ENCODE measurements around the gene FAM180A. TPM values are rescaled to one million over a fixed set of nuclear protein-coding genes. Genes with fewer than 3 reads are reported as not detected.

The FAM180A gene
- total RNA-seq, 4 donors from 2014 or later, result 2.3 to 5.8 (median 4.9) TPM

DNA sequence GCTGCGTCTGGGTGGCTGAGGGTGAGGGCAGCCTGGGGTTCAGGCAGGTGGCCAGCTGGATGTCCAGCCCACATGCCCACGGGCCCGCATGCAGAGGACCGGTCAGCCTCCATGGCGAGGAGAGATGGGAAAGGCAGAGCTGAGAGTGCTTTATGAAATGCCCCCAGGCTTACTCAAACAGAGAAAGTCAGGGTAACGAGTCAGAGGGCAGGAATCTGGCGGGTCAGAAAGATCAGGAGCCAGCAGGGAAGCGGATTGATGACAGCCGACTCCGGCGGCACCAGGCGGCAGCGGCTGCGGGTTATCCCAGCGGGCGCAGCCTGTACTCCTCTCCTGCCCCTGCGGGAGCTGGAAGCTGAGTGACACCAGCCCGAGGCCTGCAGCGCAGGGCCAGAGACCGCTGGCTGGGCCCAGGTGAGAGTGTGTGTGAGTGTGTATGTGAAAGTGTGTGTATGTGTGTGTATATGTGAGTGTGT, 34.0 kb downstream of the FAM180A start:
- H3K4me1 ChIP-seq, result peaks cover 13% of the 10 kb centered on the region
- no peaks in the 10 kb centered on the region for H3K9me3 ChIP-seq
- no peak for DNase-seq (ENCODE audit: low spot score in 2 of 2)
- H3K27ac ChIP-seq, result no peak overlapping the region
- no peak for TF ChIP-seq EP300 (IDR thresholded peaks at IDR 0.05)
- TF ChIP-seq POLR2AphosphoS5 (IDR thresholded peaks at IDR 0.05), result no peak
- no peak for TF ChIP-seq CTCF (IDR thresholded peaks at IDR 0.05)
- TF ChIP-seq POLR2A (IDR thresholded peaks at IDR 0.05), result no peak
- WGBS, result 54% methylated on average over 15 of the region's 20 CpGs
- H3K27me3 ChIP-seq, result no peaks in the 10 kb centered on the region
- H3K4me3 ChIP-seq, result no peak overlapping the region
- no peaks in the 10 kb centered on the region for H3K36me3 ChIP-seq

GRCh38 chr7:135713836-135714470, 34.7 kb downstream of the FAM180A start:
- H3K36me3 ChIP-seq, result no peaks in the 10 kb centered on the region
- H3K27me3 ChIP-seq, result no peaks in the 10 kb centered on the region
- no peak for DNase-seq (ENCODE audit: low spot score in 2 of 2)
- H3K4me3 ChIP-seq, result no peak overlapping the region
- 67% methylated on average over 4 of the region's 4 CpGs for WGBS
- no peaks in the 10 kb centered on the region for H3K9me3 ChIP-seq
- H3K4me1 ChIP-seq, result peaks cover 13% of the 10 kb centered on the region
- TF ChIP-seq POLR2AphosphoS5 (IDR thresholded peaks at IDR 0.05), result no peak
- no peak for TF ChIP-seq EP300 (IDR thresholded peaks at IDR 0.05)
- TF ChIP-seq CTCF (IDR thresholded peaks at IDR 0.05), result no peak
- TF ChIP-seq POLR2A (IDR thresholded peaks at IDR 0.05), result no peak
- no peak overlapping the region for H3K27ac ChIP-seq

DNA sequence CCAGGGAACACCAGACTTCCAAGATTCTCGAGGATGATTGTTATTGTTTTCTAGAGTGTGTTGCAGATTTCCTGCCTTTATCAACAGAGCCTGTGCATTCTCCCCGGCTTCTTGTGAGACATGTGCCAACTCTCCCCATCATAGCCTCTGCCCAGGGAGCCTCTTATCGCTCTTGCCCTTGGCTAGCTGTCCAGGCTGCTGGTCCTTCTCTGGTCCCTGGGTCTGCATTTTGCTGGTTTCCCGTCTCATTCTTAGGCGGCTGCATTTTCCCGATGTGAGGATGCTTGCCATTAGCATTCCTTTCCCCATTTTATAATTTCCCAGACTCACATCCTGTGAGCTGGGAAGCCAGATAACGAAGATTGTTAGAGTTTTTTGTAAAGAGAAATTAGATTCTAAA, 35.8 kb downstream of the FAM180A start:
- DNase-seq (ENCODE audit: low spot score in 2 of 2), result no peak
- Histone ChIP-seq H3K9me3 (no peaks in the 10 kb centered on the region), H3K4me3 (no peak overlapping the region), H3K27ac (no peak overlapping the region), H3K27me3 (no peaks in the 10 kb centered on the region), H3K4me1 (peaks cover 17% of the 10 kb centered on the region), H3K36me3 (no peaks in the 10 kb centered on the region)
- TF ChIP-seq POLR2AphosphoS5 (IDR thresholded peaks at IDR 0.05), result no peak
- TF ChIP-seq CTCF (IDR thresholded peaks at IDR 0.05), result no peak
- no peak for TF ChIP-seq POLR2A (IDR thresholded peaks at IDR 0.05)
- WGBS, result 70% methylated on average over 7 of the region's 7 CpGs

GRCh38 chr7:135712182-135712782, 36.3 kb downstream of the FAM180A start:
- no peak for DNase-seq (ENCODE audit: low spot score in 2 of 2)
- Histone ChIP-seq H3K9me3 (no peaks in the 10 kb centered on the region), H3K4me3 (no peak overlapping the region), H3K4me1 (peaks cover 23% of the 10 kb centered on the region), H3K36me3 (no peaks in the 10 kb centered on the region), H3K27ac (no peak overlapping the region), H3K27me3 (no peaks in the 10 kb centered on the region)
- WGBS, result 47% methylated on average over 4 of the region's 4 CpGs
- TF ChIP-seq POLR2AphosphoS5 (IDR thresholded peaks at IDR 0.05) (no peak), EP300 (IDR thresholded peaks at IDR 0.05) (no peak), POLR2A (IDR thresholded peaks at IDR 0.05) (no peak), CTCF (IDR thresholded peaks at IDR 0.05) (no peak)

DNA sequence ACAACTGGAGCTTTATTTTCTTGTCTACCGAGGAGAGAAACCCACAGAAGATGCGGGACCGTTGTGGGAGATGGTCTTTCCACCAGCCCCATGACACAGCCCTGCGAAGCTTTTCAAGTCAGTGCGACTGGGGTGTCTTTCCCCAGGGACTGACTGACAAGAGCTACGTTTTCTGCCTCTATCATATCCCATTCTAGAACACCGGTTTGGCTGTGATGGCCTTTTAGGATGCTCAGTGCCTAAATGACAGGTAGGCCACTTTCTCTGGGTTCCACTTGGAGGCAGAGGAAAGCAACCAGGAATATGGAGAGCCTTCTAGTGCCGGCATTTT, 37.5 kb downstream of the FAM180A start:
- H3K27me3 ChIP-seq, result no peaks in the 10 kb centered on the region
- H3K27ac ChIP-seq, result no peak overlapping the region
- no peaks in the 10 kb centered on the region for H3K9me3 ChIP-seq
- peaks cover 27% of the 10 kb centered on the region for H3K4me1 ChIP-seq
- no peaks in the 10 kb centered on the region for H3K36me3 ChIP-seq
- WGBS, result 66% methylated on average over 7 of the region's 8 CpGs
- no peak for TF ChIP-seq POLR2AphosphoS5 (IDR thresholded peaks at IDR 0.05)
- TF ChIP-seq CTCF (IDR thresholded peaks at IDR 0.05), result no peak
- TF ChIP-seq EP300 (IDR thresholded peaks at IDR 0.05), result no peak
- TF ChIP-seq POLR2A (IDR thresholded peaks at IDR 0.05), result no peak
- H3K4me3 ChIP-seq, result no peak overlapping the region
- DNase-seq (ENCODE audit: low spot score in 2 of 2), result no peak
